MCF 10A (cell line): ENCODE measurements around the gene NLRC5. TPM values are rescaled to one million over a fixed set of nuclear protein-coding genes. Genes with fewer than 3 reads are reported as not detected.
"Not testable (repeated sequence)": the region's sequence is repeated elsewhere in the genome, so short reads cannot be mapped to it uniquely, and the experiment has no call there.

Experiments used
- BruUV-seq: library from RNA; stranded (reverse); fragments of 400-500 nt; replicated peaks from 2 replicates; lab custom pipeline; 2021; lab: Mats Ljungman, UMichigan
- CTCF ChIA-PET: fragments of 300-600 bp; sonication (Branson Sonifier 250); formaldehyde crosslinking; extraction: SDS; loops from one replicate; lab custom pipeline; 2021; ENCODE audit warnings: antibody characterized with exemption, inconsistent platforms; lab: Yijun Ruan, JAX
- POLR2A ChIA-PET: fragments of 300-600, 350-650 bp; sonication (Branson Sonifier 250); formaldehyde crosslinking; extraction: SDS; loops from one replicate; lab custom pipeline; 2020; ENCODE audit warnings: antibody characterized with exemption, inconsistent platforms; lab: Yijun Ruan, JAX
- DNase-seq: peaks from one replicate; pipeline ENCODE4 v3.0.0-alpha.2; 2018; ENCODE audit not compliant: unreplicated experiment
- H3K27ac Mint-ChIP-seq: one replicate; pipeline ENCODE4 v1.8.0; 2022; ENCODE audit warnings: mild to moderate bottlenecking, low read depth, mixed read lengths; ENCODE audit not compliant: unreplicated experiment
- H3K27me3 Mint-ChIP-seq: one replicate; pipeline ENCODE4 v1.8.0; 2022; ENCODE audit warnings: mixed read lengths; ENCODE audit not compliant: insufficient read depth, unreplicated experiment
- H3K36me3 Mint-ChIP-seq: one replicate; pipeline ENCODE4 v1.8.0; 2022; ENCODE audit warnings: mild to moderate bottlenecking, moderate library complexity, mixed read lengths; ENCODE audit not compliant: insufficient read depth, unreplicated experiment
- H3K4me1 Mint-ChIP-seq: one replicate; pipeline ENCODE4 v1.8.0; 2022; ENCODE audit warnings: mixed read lengths; ENCODE audit not compliant: insufficient read depth, unreplicated experiment
- H3K4me3 Mint-ChIP-seq: one replicate; pipeline ENCODE4 v1.8.0; 2022; ENCODE audit warnings: mild to moderate bottlenecking, moderate library complexity, mixed read lengths; ENCODE audit not compliant: unreplicated experiment
- H3K9me3 Mint-ChIP-seq: one replicate; pipeline ENCODE4 v1.8.0; 2022; ENCODE audit warnings: mixed read lengths; ENCODE audit not compliant: unreplicated experiment
- intact Hi-C: fragments of 100-400 bp; cut with micrococcal nuclease; formaldehyde crosslinking; loops from 2 replicates; pipeline ENCODE4 v1.14.1; 2022
- total RNA-seq: library from RNA; stranded (reverse); gene quantifications from 2 replicates; pipeline ENCODE4 v1.2.3, GENCODE V29; 2022
- TF ChIP-seq, protein P1 (sequence below): fragments of 200-600 bp; IDR thresholded peaks from one replicate; pipeline ENCODE4 v1.8.0; 2022; ENCODE audit warnings: antibody characterized with exemption, mild to moderate bottlenecking; ENCODE audit not compliant: unreplicated experiment

NLRC5 gene
- total RNA-seq, 1 experiment from 2014 or later, result 8.0 TPM

- Mint-ChIP-seq H3K36me3 (peaks cover 5% of the 10 kb centered on the region), H3K9me3 (no peaks in the 10 kb centered on the region), H3K4me3 (no peak overlapping the region), H3K27me3 (no peaks in the 10 kb centered on the region), H3K27ac (no peak overlapping the region), H3K4me1 (peaks cover 17% of the 10 kb centered on the region)
- intact Hi-C loops, result no loop called here
- ChIA-PET CTCF (interaction anchor here (0.6 kb wide), 1 partner anchor 101 kb away, joined by 3 read pairs; no protein-coding TSS in a partner anchor), POLR2A (no interaction called here)
- no TSS peak for BruUV-seq
- no peak for DNase-seq
- TF ChIP-seq, protein P1, sequence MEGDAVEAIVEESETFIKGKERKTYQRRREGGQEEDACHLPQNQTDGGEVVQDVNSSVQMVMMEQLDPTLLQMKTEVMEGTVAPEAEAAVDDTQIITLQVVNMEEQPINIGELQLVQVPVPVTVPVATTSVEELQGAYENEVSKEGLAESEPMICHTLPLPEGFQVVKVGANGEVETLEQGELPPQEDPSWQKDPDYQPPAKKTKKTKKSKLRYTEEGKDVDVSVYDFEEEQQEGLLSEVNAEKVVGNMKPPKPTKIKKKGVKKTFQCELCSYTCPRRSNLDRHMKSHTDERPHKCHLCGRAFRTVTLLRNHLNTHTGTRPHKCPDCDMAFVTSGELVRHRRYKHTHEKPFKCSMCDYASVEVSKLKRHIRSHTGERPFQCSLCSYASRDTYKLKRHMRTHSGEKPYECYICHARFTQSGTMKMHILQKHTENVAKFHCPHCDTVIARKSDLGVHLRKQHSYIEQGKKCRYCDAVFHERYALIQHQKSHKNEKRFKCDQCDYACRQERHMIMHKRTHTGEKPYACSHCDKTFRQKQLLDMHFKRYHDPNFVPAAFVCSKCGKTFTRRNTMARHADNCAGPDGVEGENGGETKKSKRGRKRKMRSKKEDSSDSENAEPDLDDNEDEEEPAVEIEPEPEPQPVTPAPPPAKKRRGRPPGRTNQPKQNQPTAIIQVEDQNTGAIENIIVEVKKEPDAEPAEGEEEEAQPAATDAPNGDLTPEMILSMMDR, result no peak
Observed at GRCh38 chr16:57108432-57108831, 119.1 kb downstream of the NLRC5 start.

GRCh38 chr16:57109259-57110105 lies 120.1 kb downstream of the NLRC5 start:
- POLR2A ChIA-PET, H3K27me3 Mint-ChIP-seq, DNase-seq, H3K4me3 Mint-ChIP-seq, H3K9me3 Mint-ChIP-seq, H3K27ac Mint-ChIP-seq, BruUV-seq, H3K36me3 Mint-ChIP-seq, intact Hi-C loops: not testable (repeated sequence)
- CTCF ChIA-PET, result interaction anchor here (0.8 kb wide), 2 partner anchors 17 to 26 kb away, joined by 3 to 6 read pairs; partner anchors contain the start of gene CPNE2
- peaks cover 14% of the 10 kb centered on the region for H3K4me1 Mint-ChIP-seq

DNA sequence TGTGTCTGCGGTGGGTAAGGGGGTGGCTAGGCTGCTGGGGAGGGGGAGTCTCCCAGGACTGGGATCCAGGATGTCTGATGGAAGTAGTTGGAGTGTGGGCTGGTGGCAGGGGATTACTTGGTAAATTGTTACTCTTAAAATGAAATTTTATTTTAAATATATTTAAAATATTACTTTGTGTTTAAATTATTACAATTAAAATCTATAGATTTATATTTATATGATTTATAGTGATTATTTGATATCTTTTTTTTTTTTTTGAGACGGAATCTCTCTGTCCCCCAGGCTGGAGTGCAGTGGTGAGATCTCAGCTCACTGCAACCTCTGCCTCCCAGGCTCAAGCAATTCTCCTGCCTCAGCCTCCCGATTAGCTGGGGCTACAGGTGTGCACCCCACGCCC lies 121.6 kb downstream of the NLRC5 start:
- no peaks in the 10 kb centered on the region for H3K27me3 Mint-ChIP-seq
- intact Hi-C loops, result no loop called here
- no TSS peak for BruUV-seq
- CTCF ChIA-PET, result interaction anchor here (0.6 kb wide), 2 partner anchors 25 to 77 kb away, joined by 3 read pairs; no protein-coding TSS in a partner anchor
- TF ChIP-seq, protein P1, result no peak
- H3K4me1 Mint-ChIP-seq, result peaks cover 7% of the 10 kb centered on the region
- DNase-seq, result no peak
- no peaks in the 10 kb centered on the region for H3K9me3 Mint-ChIP-seq
- H3K4me3 Mint-ChIP-seq, result no peak overlapping the region
- peaks cover 5% of the 10 kb centered on the region for H3K36me3 Mint-ChIP-seq
- POLR2A ChIA-PET, result no interaction called here
- no peak overlapping the region for H3K27ac Mint-ChIP-seq

GRCh38 chr16:57111420-57111819 lies 122.1 kb downstream of the NLRC5 start:
- CTCF ChIA-PET, result no interaction called here
- no peaks in the 10 kb centered on the region for H3K27me3 Mint-ChIP-seq
- H3K36me3 Mint-ChIP-seq, result peaks cover 5% of the 10 kb centered on the region
- POLR2A ChIA-PET, result no interaction called here
- H3K4me3 Mint-ChIP-seq, result no peak overlapping the region
- intact Hi-C loops, result no loop called here
- TF ChIP-seq, protein P1, result no peak
- H3K4me1 Mint-ChIP-seq, result peaks cover 3% of the 10 kb centered on the region
- H3K27ac Mint-ChIP-seq, result no peak overlapping the region
- no TSS peak for BruUV-seq
- no peaks in the 10 kb centered on the region for H3K9me3 Mint-ChIP-seq
- DNase-seq, result no peak
